PC-9 (cell line): ENCODE measurements around the gene TOGARAM2.

Experiments
- CTCF ChIP-seq: fragments of 200-600 bp; sonication (generic); conservative IDR thresholded peaks from 2 replicates; pipeline ENCODE4 v1.6.1; 2017; ENCODE audit warnings: mixed run types, antibody characterized with exemption, mild to moderate bottlenecking, moderate library complexity
- EZH2 ChIP-seq: fragments of 200-600 bp; sonication (generic); IDR thresholded peaks from 2 replicates; pipeline ENCODE4 v1.8.0; 2017; ENCODE audit warnings: antibody characterized with exemption, low read depth

- TF ChIP-seq CTCF (no peak), EZH2 (no peak)
Measured at GRCh38 chr2:28989973-28990372, 8.9 kb downstream of the TOGARAM2 start.
